ENCODE results near the gene BEND6.

DNA sequence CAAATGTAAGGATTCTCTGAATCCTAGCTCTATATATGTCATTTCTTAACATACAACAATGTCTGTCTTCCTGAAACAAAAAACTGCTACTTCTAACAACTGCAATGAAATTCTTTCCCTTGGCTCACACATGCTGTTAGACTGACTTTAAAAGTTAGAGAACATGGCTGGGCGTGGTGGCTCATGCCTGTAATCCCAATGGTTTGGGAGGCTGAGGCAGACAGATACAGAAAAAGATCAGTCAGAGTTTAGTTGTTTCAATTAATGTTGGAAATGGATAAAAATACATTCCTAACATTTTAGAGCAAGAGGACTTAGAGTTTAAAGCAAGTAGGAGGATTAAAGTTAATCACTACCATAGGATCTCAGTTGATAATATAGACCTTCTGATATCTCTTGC, 62.9 kb downstream of the BEND6 start:
- no peak for TF ChIP-seq POLR2A (IDR thresholded peaks at IDR 0.05)
- no peak for TF ChIP-seq EP300 (IDR thresholded peaks at IDR 0.05)
- TF ChIP-seq, protein P1, sequence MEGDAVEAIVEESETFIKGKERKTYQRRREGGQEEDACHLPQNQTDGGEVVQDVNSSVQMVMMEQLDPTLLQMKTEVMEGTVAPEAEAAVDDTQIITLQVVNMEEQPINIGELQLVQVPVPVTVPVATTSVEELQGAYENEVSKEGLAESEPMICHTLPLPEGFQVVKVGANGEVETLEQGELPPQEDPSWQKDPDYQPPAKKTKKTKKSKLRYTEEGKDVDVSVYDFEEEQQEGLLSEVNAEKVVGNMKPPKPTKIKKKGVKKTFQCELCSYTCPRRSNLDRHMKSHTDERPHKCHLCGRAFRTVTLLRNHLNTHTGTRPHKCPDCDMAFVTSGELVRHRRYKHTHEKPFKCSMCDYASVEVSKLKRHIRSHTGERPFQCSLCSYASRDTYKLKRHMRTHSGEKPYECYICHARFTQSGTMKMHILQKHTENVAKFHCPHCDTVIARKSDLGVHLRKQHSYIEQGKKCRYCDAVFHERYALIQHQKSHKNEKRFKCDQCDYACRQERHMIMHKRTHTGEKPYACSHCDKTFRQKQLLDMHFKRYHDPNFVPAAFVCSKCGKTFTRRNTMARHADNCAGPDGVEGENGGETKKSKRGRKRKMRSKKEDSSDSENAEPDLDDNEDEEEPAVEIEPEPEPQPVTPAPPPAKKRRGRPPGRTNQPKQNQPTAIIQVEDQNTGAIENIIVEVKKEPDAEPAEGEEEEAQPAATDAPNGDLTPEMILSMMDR (IDR thresholded peaks at IDR 0.05), result no peak
- no peak for TF ChIP-seq POLR2AphosphoS5 (IDR thresholded peaks at IDR 0.05)

Measured in stomach (tissue), 4 donors.